ENCODE data around the gene PDE8A.

- no peak for TF ChIP-seq POLR2A (IDR thresholded peaks at IDR 0.05)
- no peak for TF ChIP-seq CTCF (IDR thresholded peaks at IDR 0.05)
- TF ChIP-seq EP300 (IDR thresholded peaks at IDR 0.05) = no peak
Observed at GRCh38 chr15:85104584-85104983, 122.9 kb downstream of the PDE8A start.

Measured in tibial nerve (tissue), 4 donors.